HEK293T (cell line): ENCODE measurements around the gene SCMH1.

Experiments used
- BHLHE40 ChIP-seq: fragments of 450-650 bp; IDR thresholded peaks from 2 replicates; pipeline ENCODE4 v1.6.1; 2016; ENCODE audit warnings: mild to moderate bottlenecking, moderate library complexity, borderline replicate concordance
- CTBP1 ChIP-seq: fragments of 450-650 bp; IDR thresholded peaks from 2 replicates; pipeline ENCODE4 v1.6.1; 2016; ENCODE audit warnings: borderline replicate concordance
- ELF4 ChIP-seq: fragments of 450-650 bp; IDR thresholded peaks from 2 replicates; pipeline ENCODE4 v1.6.1; 2017; ENCODE audit warnings: antibody characterized with exemption
- FOXA1 ChIP-seq: fragments of 450-650 bp; IDR thresholded peaks from 2 replicates; pipeline ENCODE4 v1.6.1; 2016; ENCODE audit warnings: mild to moderate bottlenecking
- FOXM1 ChIP-seq: fragments of 450-650 bp; IDR thresholded peaks from 2 replicates; pipeline ENCODE4 v1.6.1; 2017; ENCODE audit warnings: mild to moderate bottlenecking, borderline replicate concordance
- HDGF ChIP-seq: fragments of 450-650 bp; IDR thresholded peaks from 2 replicates; pipeline ENCODE4 v1.6.1; 2017; ENCODE audit warnings: antibody characterized with exemption, borderline replicate concordance
- PKNOX1 ChIP-seq: fragments of 450-650 bp; IDR thresholded peaks from 2 replicates; pipeline ENCODE4 v1.6.1; 2016
- SP1 ChIP-seq: fragments of 450-650 bp; IDR thresholded peaks from 2 replicates; pipeline ENCODE4 v1.6.1; 2017
- SUZ12 ChIP-seq: fragments of 450-650 bp; IDR thresholded peaks from 2 replicates; pipeline ENCODE4 v1.6.1; 2016; ENCODE audit warnings: mild to moderate bottlenecking
- TARDBP ChIP-seq: fragments of 450-650 bp; IDR thresholded peaks from 2 replicates; pipeline ENCODE4 v1.6.1; 2016

- TF ChIP-seq HDGF (no peak), BHLHE40 (no peak), SP1 (no peak), FOXA1 (no peak), CTBP1 (no peak), FOXM1 (no peak), SUZ12 (no peak), TARDBP (no peak), ELF4 (no peak), PKNOX1 (no peak)
These were observed 140.0 kb downstream of the SCMH1 start for GRCh38 chr1:41101950-41102607.
